Panc1 (cell line): Measurements from ENCODE around the gene CRIP2.

Experiments
- CTCF ChIP-seq: fragments of 450-650 bp; IDR thresholded peaks from 2 replicates; pipeline ENCODE4 v1.5.1; 2017; ENCODE audit warnings: mild to moderate bottlenecking
- POLR2AphosphoS5 ChIP-seq: IDR thresholded peaks from 2 replicates; pipeline ENCODE4 v1.6.1; 2012; ENCODE audit warnings: mild to moderate bottlenecking, low read depth, low read length, moderate library complexity
- REST ChIP-seq, 2 experiments: IDR thresholded peaks; 2 replicates each; pipeline ENCODE4 v1.6.1; 2011 to 2012; ENCODE audit warnings: low read depth in 2 of 2, control low read depth in 1 of 2, low read length in 1 of 2, mild to moderate bottlenecking in 1 of 2, moderate library complexity in 1 of 2; ENCODE audit not compliant: insufficient read depth in 1 of 2
- SIN3A ChIP-seq: IDR thresholded peaks from 2 replicates; pipeline ENCODE4 v1.6.1; 2012; ENCODE audit warnings: low read depth, mild to moderate bottlenecking, low read length, moderate library complexity, borderline replicate concordance; ENCODE audit not compliant: insufficient read depth
- TCF7L2 ChIP-seq: IDR thresholded peaks from 2 replicates; pipeline ENCODE4 v1.6.1; 2011; ENCODE audit warnings: mild to moderate bottlenecking, low read depth, low read length, inconsistent platforms

- no peak for TF ChIP-seq CTCF
- TF ChIP-seq POLR2AphosphoS5: no peak
- TF ChIP-seq TCF7L2: no peak
- TF ChIP-seq REST (IDR thresholded peaks at IDR 0.05; ENCODE audit: insufficient read depth in 1 of 2, low read depth in 2 of 2, low read length in 1 of 2): no peak
- TF ChIP-seq SIN3A: no peak
Measured at GRCh38 chr14:105447651-105448640, 26.7 kb upstream of the CRIP2 start.
